ENCODE measurements around the gene RDH8. TPM values are rescaled to one million over a fixed set of nuclear protein-coding genes. Genes with fewer than 3 reads are reported as not detected.
A peak's percentile ranks its signal among the peaks of the same experiment; 100 is the strongest.

Gene RDH8
- total and polyA plus RNA-seq, 4 donors: not detected

- DNase-seq: no peak
These were observed 3.5 kb upstream of the RDH8 start for GRCh38 chr19:10009714-10010224.

DNA sequence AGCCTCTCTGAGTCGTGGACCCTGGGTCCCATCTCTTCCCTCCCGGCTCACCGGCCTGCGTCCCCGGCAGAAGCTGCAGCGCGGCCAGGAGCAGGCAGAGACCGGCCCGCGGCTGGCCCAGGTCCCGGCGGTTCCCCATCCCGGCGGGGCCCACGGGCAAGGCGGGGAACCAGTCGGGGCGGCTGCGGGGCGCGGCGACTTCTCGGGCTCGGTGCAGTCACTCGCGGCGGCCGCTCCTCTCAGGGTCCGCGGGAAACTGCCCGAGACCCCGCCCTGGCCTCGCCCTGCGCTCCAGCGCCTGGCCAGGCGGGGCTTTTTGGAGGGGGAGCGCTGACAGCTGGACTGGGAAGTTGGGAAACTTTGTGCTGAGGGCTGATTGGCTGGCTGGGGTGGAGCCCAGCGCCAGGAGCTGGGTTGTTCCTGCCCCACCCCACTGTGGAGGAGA, 3.0 kb upstream of the RDH8 start, which contains the start of gene COL5A3:
Gene COL5A3, minus strand, starts transcription at position 258 of the 445 bp plus-strand sequence. Its CDS starts 119 bp downstream, at position 139.
- Histone ChIP-seq H3K9me3 (ENCODE audit: control insufficient read depth, low read length) (no peaks in the 10 kb centered on the region), H3K4me1 (ENCODE audit: control insufficient read depth in 1 of 2, insufficient read depth in 2 of 2, low read length in 2 of 2) (peaks cover 0 to 4% of the 10 kb centered on the region in 2 donors), H3K4me3 (ENCODE audit: low read length in 2 of 2) (peak within 1 kb of the TSS in 1 of 2 donors; percentile 9), H3K36me3 (ENCODE audit: control insufficient read depth in 1 of 2, insufficient read depth in 2 of 2, low read length in 1 of 2) (no peaks in the 10 kb centered on the region), H3K27me3 (ENCODE audit: control insufficient read depth in 1 of 2, insufficient read depth in 2 of 2, low read length in 1 of 2) (no peaks in the 10 kb centered on the region), H3K27ac (ENCODE audit: low read depth in 1 of 2, low read length in 2 of 2) (no peak within 1 kb of the TSS)
- WGBS, 2 donors: 1% methylated on average over 24 to 38 of the region's 38 CpGs
- DNase-seq (peak; percentile 65 to 83), ATAC-seq (ENCODE audit: low FRiP score) (peak; percentile 21)
- intact Hi-C loops (cut with DNase I): loop anchor here in 1 of 2 donors (5.0 kb wide), 1 partner anchor 73 kb away; the partner anchor contains the start of gene OLFM2

More at GRCh38 chr19:10009714-10010224, 3.5 kb upstream of the RDH8 start:
- no peak for ATAC-seq (ENCODE audit: low FRiP score)
- H3K27me3 ChIP-seq (ENCODE audit: control insufficient read depth in 1 of 2, insufficient read depth in 2 of 2, low read length in 1 of 2): no peaks in the 10 kb centered on the region
- 2% methylated on average over 22 of the region's 22 CpGs for WGBS, 2 donors
- H3K27ac ChIP-seq (ENCODE audit: low read depth in 1 of 2, low read length in 2 of 2): no peak overlapping the region
- H3K4me1 ChIP-seq (ENCODE audit: control insufficient read depth in 1 of 2, insufficient read depth in 2 of 2, low read length in 2 of 2): peaks cover 0 to 4% of the 10 kb centered on the region in 2 donors
- peak overlapping the region in 1 of 2 donors; percentile 9 for H3K4me3 ChIP-seq (ENCODE audit: low read length in 2 of 2)
- H3K36me3 ChIP-seq (ENCODE audit: control insufficient read depth in 1 of 2, insufficient read depth in 2 of 2, low read length in 1 of 2): no peaks in the 10 kb centered on the region
- no peaks in the 10 kb centered on the region for H3K9me3 ChIP-seq (ENCODE audit: control insufficient read depth, low read length)
- intact Hi-C loops (cut with DNase I): loop anchor here in 1 of 2 donors (5.0 kb wide), 1 partner anchor 72 kb away; the partner anchor contains the start of gene OLFM2

DNA sequence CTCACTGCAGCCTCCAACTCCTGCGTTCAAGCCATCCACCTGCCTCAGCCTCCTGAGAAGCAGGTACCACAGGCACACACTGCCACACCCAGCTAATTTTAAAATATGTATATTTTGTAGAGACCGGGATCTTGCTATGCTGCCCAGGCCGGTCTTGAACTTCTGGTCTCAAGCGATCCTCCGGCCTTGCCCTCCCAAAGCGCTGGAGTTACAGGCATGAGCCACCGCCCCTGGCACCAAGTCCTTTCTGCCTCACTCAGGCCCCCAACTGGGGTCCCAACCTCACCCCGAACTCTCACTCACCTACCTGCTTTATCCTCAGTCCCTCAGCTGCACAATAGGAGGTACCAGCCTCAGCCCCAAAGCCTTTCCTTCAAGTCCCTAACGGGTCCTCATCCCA, 2.3 kb upstream of the RDH8 start:
- H3K27ac ChIP-seq (ENCODE audit: low read depth in 1 of 2, low read length in 2 of 2): no peak overlapping the region
- WGBS, 2 donors: 59 to 71% methylated on average over 9 of the region's 9 CpGs
- intact Hi-C loops (cut with DNase I): loop anchor here in 1 of 2 donors (5.0 kb wide), 1 partner anchor 74 kb away; the partner anchor contains the start of gene OLFM2

GRCh38 chr19:10011974-10012373, 1.3 kb upstream of the RDH8 start:
- ATAC-seq (ENCODE audit: low FRiP score) (no peak), DNase-seq (no peak)
- peaks cover 0 to 4% of the 10 kb centered on the region in 2 donors for H3K4me1 ChIP-seq (ENCODE audit: control insufficient read depth in 1 of 2, insufficient read depth in 2 of 2, low read length in 2 of 2)
- 28 to 42% methylated on average over 7 of the region's 7 CpGs for WGBS, 2 donors
- intact Hi-C loops (cut with DNase I): loop anchor here in 1 of 2 donors (5.0 kb wide), 1 partner anchor 75 kb away; the partner anchor contains the start of gene OLFM2
- no peaks in the 10 kb centered on the region for H3K9me3 ChIP-seq (ENCODE audit: control insufficient read depth, low read length)
- no peaks in the 10 kb centered on the region for H3K36me3 ChIP-seq (ENCODE audit: control insufficient read depth in 1 of 2, insufficient read depth in 2 of 2, low read length in 1 of 2)
- no peaks in the 10 kb centered on the region for H3K27me3 ChIP-seq (ENCODE audit: control insufficient read depth in 1 of 2, insufficient read depth in 2 of 2, low read length in 1 of 2)
- no peak overlapping the region for H3K27ac ChIP-seq (ENCODE audit: low read depth in 1 of 2, low read length in 2 of 2)
- no peak overlapping the region for H3K4me3 ChIP-seq (ENCODE audit: low read length in 2 of 2)

More for the DNA sequence above, 2.3 kb upstream of the RDH8 start:
- no peak for ATAC-seq (ENCODE audit: low FRiP score)
- H3K9me3 ChIP-seq (ENCODE audit: control insufficient read depth, low read length): no peaks in the 10 kb centered on the region
- H3K4me3 ChIP-seq (ENCODE audit: low read length in 2 of 2): no peak overlapping the region
- no peak for DNase-seq
- H3K4me1 ChIP-seq (ENCODE audit: control insufficient read depth in 1 of 2, insufficient read depth in 2 of 2, low read length in 2 of 2): peaks cover 0 to 4% of the 10 kb centered on the region in 2 donors
- H3K27me3 ChIP-seq (ENCODE audit: control insufficient read depth in 1 of 2, insufficient read depth in 2 of 2, low read length in 1 of 2): no peaks in the 10 kb centered on the region
- no peaks in the 10 kb centered on the region for H3K36me3 ChIP-seq (ENCODE audit: control insufficient read depth in 1 of 2, insufficient read depth in 2 of 2, low read length in 1 of 2)

DNA sequence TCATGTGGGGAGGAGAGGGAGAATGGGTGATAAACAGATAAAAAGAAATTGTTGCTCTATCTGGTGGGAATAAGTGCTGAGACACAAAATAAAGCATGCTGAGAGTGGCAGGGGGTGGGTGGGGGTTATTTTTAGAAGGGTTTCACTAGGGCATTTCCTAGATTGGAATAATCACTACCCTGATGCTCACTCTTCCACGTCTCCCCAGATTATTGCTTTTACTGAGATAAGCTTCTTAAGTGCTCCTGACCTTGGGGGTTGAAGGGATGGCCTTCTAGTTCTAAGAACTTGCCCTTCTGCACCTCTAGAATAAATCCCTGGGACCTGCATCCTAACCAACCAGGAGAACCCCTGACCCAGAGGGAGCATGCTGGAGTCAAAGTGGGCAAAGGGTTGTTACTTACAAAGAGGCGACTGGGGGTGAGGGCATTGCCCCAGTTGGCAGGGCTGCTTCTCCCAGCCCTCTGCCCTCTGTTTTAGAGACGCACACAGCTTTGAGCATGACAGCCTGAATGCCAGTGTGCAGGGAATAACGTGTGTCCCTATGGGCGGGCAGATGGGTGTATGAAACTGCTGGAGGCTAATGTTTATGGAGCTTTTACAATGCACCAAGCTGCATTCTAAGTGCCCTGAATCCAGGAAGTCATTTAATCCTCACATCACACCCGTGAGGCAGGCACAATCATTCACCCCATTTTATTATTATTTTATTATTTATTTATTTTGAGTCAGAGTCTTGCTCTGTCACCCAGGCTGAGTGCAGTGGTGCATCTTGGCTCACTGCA, 743 bp downstream of the RDH8 start:
- H3K9me3 ChIP-seq (ENCODE audit: control insufficient read depth, low read length): no peaks in the 10 kb centered on the region
- 29 to 36% methylated on average over 6 of the region's 6 CpGs for WGBS, 2 donors
- ATAC-seq (ENCODE audit: low FRiP score) (no peak), DNase-seq (no peak)
- no peak overlapping the region for H3K4me3 ChIP-seq (ENCODE audit: low read length in 2 of 2)
- intact Hi-C loops (cut with DNase I): loop anchor here in 1 of 2 donors (5.0 kb wide), 1 partner anchor 77 kb away; the partner anchor contains the start of gene OLFM2
- H3K36me3 ChIP-seq (ENCODE audit: control insufficient read depth in 1 of 2, insufficient read depth in 2 of 2, low read length in 1 of 2): no peaks in the 10 kb centered on the region
- no peak overlapping the region for H3K27ac ChIP-seq (ENCODE audit: low read depth in 1 of 2, low read length in 2 of 2)
- no peaks in the 10 kb centered on the region for H3K27me3 ChIP-seq (ENCODE audit: control insufficient read depth in 1 of 2, insufficient read depth in 2 of 2, low read length in 1 of 2)
- peaks cover 0 to 4% of the 10 kb centered on the region in 2 donors for H3K4me1 ChIP-seq (ENCODE audit: control insufficient read depth in 1 of 2, insufficient read depth in 2 of 2, low read length in 2 of 2)

DNA sequence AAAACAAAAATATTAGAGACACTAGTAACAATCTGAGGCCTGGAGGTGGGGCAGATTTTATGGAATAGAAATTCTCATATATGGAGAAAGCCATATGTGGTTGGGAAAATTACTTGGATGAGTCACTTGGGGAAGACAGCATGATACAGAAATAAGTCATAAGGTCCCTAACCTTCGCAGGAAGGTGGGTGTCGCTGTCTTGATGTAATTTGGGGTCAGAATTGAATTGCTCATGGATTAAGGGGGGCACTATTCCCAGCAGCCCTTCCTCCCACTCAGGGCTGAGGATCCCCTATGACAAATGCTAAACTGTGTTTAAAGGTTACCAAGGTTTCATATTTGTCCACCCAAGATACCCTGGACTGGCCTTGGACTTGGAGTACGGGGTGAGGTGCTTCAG, 5.0 kb downstream of the RDH8 start:
- no peaks in the 10 kb centered on the region for H3K4me1 ChIP-seq (ENCODE audit: control insufficient read depth in 1 of 2, insufficient read depth in 2 of 2, low read length in 2 of 2)
- H3K4me3 ChIP-seq (ENCODE audit: low read length in 2 of 2): no peak overlapping the region
- no peaks in the 10 kb centered on the region for H3K9me3 ChIP-seq (ENCODE audit: control insufficient read depth, low read length)
- DNase-seq (no peak), ATAC-seq (ENCODE audit: low FRiP score) (no peak)
- no peak overlapping the region for H3K27ac ChIP-seq (ENCODE audit: low read depth in 1 of 2, low read length in 2 of 2)
- H3K27me3 ChIP-seq (ENCODE audit: control insufficient read depth in 1 of 2, insufficient read depth in 2 of 2, low read length in 1 of 2): no peaks in the 10 kb centered on the region
- 82 to 85% methylated on average over 3 of the region's 3 CpGs for WGBS, 2 donors
- intact Hi-C loops (cut with DNase I): no loop called here
- H3K36me3 ChIP-seq (ENCODE audit: control insufficient read depth in 1 of 2, insufficient read depth in 2 of 2, low read length in 1 of 2): no peaks in the 10 kb centered on the region

- no peak overlapping the region for H3K27ac ChIP-seq (ENCODE audit: low read depth in 1 of 2, low read length in 2 of 2)
- no peaks in the 10 kb centered on the region for H3K9me3 ChIP-seq (ENCODE audit: control insufficient read depth, low read length)
- intact Hi-C loops (cut with DNase I): no loop called here
- H3K27me3 ChIP-seq (ENCODE audit: control insufficient read depth in 1 of 2, insufficient read depth in 2 of 2, low read length in 1 of 2): no peaks in the 10 kb centered on the region
- H3K4me1 ChIP-seq (ENCODE audit: control insufficient read depth in 1 of 2, insufficient read depth in 2 of 2, low read length in 2 of 2): no peaks in the 10 kb centered on the region
- no peak overlapping the region for H3K4me3 ChIP-seq (ENCODE audit: low read length in 2 of 2)
- ATAC-seq (ENCODE audit: low FRiP score) (no peak), DNase-seq (no peak)
- 78 to 83% methylated on average over 9 of the region's 9 CpGs for WGBS, 2 donors
- no peaks in the 10 kb centered on the region for H3K36me3 ChIP-seq (ENCODE audit: control insufficient read depth in 1 of 2, insufficient read depth in 2 of 2, low read length in 1 of 2)
These were observed 5.5 kb downstream of the RDH8 start for GRCh38 chr19:10018786-10019185.

DNA sequence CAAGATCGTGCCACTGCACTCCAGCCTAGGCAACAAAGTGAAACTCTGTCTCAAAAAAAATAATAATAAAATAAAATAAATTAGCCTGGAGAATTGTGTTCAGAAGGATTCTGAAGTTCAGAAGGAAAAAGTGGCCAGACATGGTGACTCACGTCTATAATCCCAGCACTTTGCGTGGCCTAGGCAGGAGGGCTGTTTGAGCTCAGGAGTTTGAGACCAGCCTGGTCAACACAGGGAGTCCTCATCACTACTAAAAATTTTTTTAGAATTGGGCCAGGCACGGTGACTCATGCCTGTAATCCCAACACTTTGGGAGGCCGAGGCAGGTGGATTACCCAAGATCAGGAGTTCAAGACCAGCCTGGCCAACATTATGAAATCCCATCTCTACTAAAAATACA, 6.0 kb downstream of the RDH8 start:
- no peaks in the 10 kb centered on the region for H3K36me3 ChIP-seq (ENCODE audit: control insufficient read depth in 1 of 2, insufficient read depth in 2 of 2, low read length in 1 of 2)
- no peak overlapping the region for H3K27ac ChIP-seq (ENCODE audit: low read depth in 1 of 2, low read length in 2 of 2)
- no peak overlapping the region for H3K4me3 ChIP-seq (ENCODE audit: low read length in 2 of 2)
- WGBS, 2 donors: 79 to 82% methylated on average over 5 of the region's 5 CpGs
- no peak for ATAC-seq (ENCODE audit: low FRiP score)
- intact Hi-C loops (cut with DNase I): no loop called here
- no peaks in the 10 kb centered on the region for H3K4me1 ChIP-seq (ENCODE audit: control insufficient read depth in 1 of 2, insufficient read depth in 2 of 2, low read length in 2 of 2)
- no peaks in the 10 kb centered on the region for H3K9me3 ChIP-seq (ENCODE audit: control insufficient read depth, low read length)
- no peak for DNase-seq
- H3K27me3 ChIP-seq (ENCODE audit: control insufficient read depth in 1 of 2, insufficient read depth in 2 of 2, low read length in 1 of 2): no peaks in the 10 kb centered on the region

Measured in aorta (tissue), 5 donors.